Smooth muscle cell (in vitro differentiated cells): ENCODE results near the gene RBP2. TPM values are rescaled to one million over a fixed set of nuclear protein-coding genes. Genes with fewer than 3 reads are reported as not detected.

Source experiments
- DNase-seq: peaks from one replicate; lab custom pipeline; 2025; ENCODE audit not compliant: unreplicated experiment; lab: John Stamatoyannopoulos, UW
- H2AFZ ChIP-seq: fragments of 200-600 bp; sonication (generic); 2 replicates; pipeline ENCODE4 v1.6.0; 2016; ENCODE audit warnings: antibody characterized with exemption, low read depth, mild to moderate bottlenecking
- H3F3A ChIP-seq: fragments of 200-600 bp; sonication (generic); 2 replicates; pipeline ENCODE4 v1.6.0; 2017; ENCODE audit warnings: antibody characterized with exemption, low read depth
- H3K27ac ChIP-seq: fragments of 200-600 bp; sonication (generic); 2 replicates; pipeline ENCODE4 v1.5.1; 2016; ENCODE audit warnings: low read depth, mild to moderate bottlenecking
- H3K27me3 ChIP-seq: fragments of 200-600 bp; sonication (generic); 2 replicates; pipeline ENCODE4 v1.6.1; 2016; ENCODE audit warnings: low read depth, mild to moderate bottlenecking
- H3K36me3 ChIP-seq: fragments of 200-600 bp; sonication (generic); 2 replicates; pipeline ENCODE4 v1.5.1; 2016; ENCODE audit warnings: low read depth
- H3K4me1 ChIP-seq: fragments of 200-600 bp; sonication (generic); 2 replicates; pipeline ENCODE4 v1.5.1; 2016; ENCODE audit warnings: low read depth
- H3K4me2 ChIP-seq: fragments of 200-600 bp; sonication (generic); 2 replicates; pipeline ENCODE4 v1.6.0; 2016; ENCODE audit warnings: mild to moderate bottlenecking
- H3K4me3 ChIP-seq: fragments of 200-600 bp; sonication (generic); 2 replicates; pipeline ENCODE4 v1.5.1; 2016; ENCODE audit warnings: mild to moderate bottlenecking
- H3K79me2 ChIP-seq: fragments of 200-600 bp; sonication (generic); 2 replicates; pipeline ENCODE4 v1.6.0; 2016; ENCODE audit warnings: low read depth, mild to moderate bottlenecking
- H3K9ac ChIP-seq: fragments of 200-600 bp; sonication (generic); 2 replicates; pipeline ENCODE4 v1.6.0; 2016; ENCODE audit warnings: low read depth
- H3K9me3 ChIP-seq: fragments of 200-600 bp; sonication (generic); replicated peaks from 2 replicates; pipeline ENCODE4 v1.5.1; 2016; ENCODE audit warnings: low read depth
- H4K20me1 ChIP-seq: fragments of 200-600 bp; sonication (generic); 2 replicates; pipeline ENCODE4 v1.6.0; 2016; ENCODE audit warnings: low read depth
- WGBS: methylation state at CpG from one replicate; pipeline ENCODE4 v1.1.7; 2016; ENCODE audit warnings: low lambda C conversion rate; 5-methylcytosine and 5-hydroxymethylcytosine counted together
- polyA plus RNA-seq: library from polyadenylated mRNA; unstranded; fragments of >200 nt; fragmentation: Nextera tagmentation; extraction: Ambion mirVana; gene quantifications from 2 replicates; pipeline ENCODE4 v1.2.1, GENCODE V29; 2016
- total RNA-seq: library from RNA; depleted of rRNA; stranded (reverse); fragments of >200 nt; gene quantifications from 2 replicates; pipeline ENCODE4 v1.2.3, GENCODE V29; 2014
- TF ChIP-seq, protein P1 (sequence below): fragments of 200-600 bp; sonication (generic); IDR thresholded peaks from 2 replicates; pipeline ENCODE4 v1.5.1; 2017; ENCODE audit warnings: borderline replicate concordance, mild to moderate bottlenecking, antibody characterized with exemption; ENCODE audit not compliant: insufficient read depth, poor library complexity, severe bottlenecking

Gene RBP2
- total and polyA plus RNA-seq, 2 experiments from 2014 or later, result not detected

DNA sequence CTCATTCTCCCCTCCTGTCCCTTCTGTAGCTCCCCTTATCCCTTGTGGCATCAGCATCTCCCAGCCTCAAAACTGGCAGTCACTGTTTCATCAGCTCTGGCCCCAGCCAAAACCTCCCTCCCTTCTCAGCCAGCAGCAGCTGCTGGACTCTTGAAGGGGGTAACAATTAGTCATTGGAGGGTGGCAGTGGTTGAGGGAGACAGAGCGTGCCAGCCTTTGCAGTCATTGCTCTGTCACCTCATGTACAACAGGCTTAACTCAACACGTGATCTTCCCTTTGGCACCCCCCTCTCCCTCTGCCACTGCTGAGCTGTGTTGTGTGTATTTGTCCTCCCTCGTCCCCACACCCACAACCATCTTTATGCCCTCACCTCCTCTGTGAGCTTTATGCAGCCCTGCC, 28.2 kb downstream of the RBP2 start:
- Histone ChIP-seq H3F3A (no peaks in the 10 kb centered on the region), H3K27me3 (no peaks in the 10 kb centered on the region), H4K20me1 (no peaks in the 10 kb centered on the region), H3K4me1 (no peaks in the 10 kb centered on the region), H3K4me3 (no peak overlapping the region), H2AFZ (no peak overlapping the region), H3K4me2 (no peak overlapping the region), H3K9me3 (no peaks in the 10 kb centered on the region), H3K79me2 (no peaks in the 10 kb centered on the region), H3K9ac (no peak overlapping the region), H3K36me3 (no peaks in the 10 kb centered on the region), H3K27ac (no peak overlapping the region)
- DNase-seq, result no peak
- TF ChIP-seq, protein P1, sequence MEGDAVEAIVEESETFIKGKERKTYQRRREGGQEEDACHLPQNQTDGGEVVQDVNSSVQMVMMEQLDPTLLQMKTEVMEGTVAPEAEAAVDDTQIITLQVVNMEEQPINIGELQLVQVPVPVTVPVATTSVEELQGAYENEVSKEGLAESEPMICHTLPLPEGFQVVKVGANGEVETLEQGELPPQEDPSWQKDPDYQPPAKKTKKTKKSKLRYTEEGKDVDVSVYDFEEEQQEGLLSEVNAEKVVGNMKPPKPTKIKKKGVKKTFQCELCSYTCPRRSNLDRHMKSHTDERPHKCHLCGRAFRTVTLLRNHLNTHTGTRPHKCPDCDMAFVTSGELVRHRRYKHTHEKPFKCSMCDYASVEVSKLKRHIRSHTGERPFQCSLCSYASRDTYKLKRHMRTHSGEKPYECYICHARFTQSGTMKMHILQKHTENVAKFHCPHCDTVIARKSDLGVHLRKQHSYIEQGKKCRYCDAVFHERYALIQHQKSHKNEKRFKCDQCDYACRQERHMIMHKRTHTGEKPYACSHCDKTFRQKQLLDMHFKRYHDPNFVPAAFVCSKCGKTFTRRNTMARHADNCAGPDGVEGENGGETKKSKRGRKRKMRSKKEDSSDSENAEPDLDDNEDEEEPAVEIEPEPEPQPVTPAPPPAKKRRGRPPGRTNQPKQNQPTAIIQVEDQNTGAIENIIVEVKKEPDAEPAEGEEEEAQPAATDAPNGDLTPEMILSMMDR, result no peak
- 82% methylated on average over 3 of the region's 3 CpGs for WGBS

DNA sequence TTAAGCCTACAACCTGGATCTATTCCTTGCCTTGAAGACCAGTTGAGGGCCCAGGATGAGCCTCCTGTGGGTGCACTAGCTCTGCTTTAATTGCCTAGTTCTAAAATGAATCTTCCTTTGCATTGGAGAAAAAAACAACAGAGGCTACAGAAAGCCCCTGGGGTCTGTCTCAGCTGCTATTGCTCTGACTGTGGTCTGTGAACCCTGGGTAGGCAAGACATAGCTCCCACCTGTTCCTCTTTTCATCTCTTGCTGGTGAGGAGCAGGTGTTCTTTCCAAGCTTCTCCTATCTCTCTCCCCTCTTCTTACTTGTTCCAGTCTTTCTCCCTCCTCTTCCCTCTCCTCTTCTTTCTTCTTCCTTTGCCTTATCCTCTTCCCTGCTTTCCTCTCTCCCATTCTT, 28.8 kb downstream of the RBP2 start:
- Histone ChIP-seq H3K9ac (no peak overlapping the region), H3K36me3 (no peaks in the 10 kb centered on the region), H3K79me2 (no peaks in the 10 kb centered on the region), H3F3A (no peaks in the 10 kb centered on the region), H3K9me3 (no peaks in the 10 kb centered on the region), H3K4me1 (no peaks in the 10 kb centered on the region), H3K27ac (no peak overlapping the region), H4K20me1 (no peaks in the 10 kb centered on the region), H3K4me2 (no peak overlapping the region), H2AFZ (no peak overlapping the region), H3K4me3 (no peak overlapping the region), H3K27me3 (no peaks in the 10 kb centered on the region)
- TF ChIP-seq, protein P1, result no peak
- DNase-seq, result no peak

DNA sequence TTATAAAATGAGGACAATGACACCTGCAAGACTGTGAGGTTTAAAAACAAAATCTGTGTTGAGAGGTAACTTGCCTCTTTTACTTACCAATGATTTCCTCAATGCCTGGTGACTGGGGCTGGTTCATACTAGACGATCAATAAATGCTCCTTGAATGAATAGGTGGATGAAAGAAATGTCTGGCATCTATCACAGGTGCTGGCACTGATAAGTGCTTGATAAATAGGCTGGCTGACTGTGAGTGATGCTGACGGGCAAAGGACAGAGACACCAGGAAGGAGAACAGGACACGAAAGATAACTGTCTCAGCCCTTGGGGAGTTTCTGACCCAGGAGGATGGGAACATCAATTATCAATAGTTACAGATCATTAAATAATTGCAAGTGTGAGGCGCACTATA, 31.9 kb downstream of the RBP2 start:
- TF ChIP-seq, protein P1, result no peak
- no peak overlapping the region for H3K27ac ChIP-seq
- H2AFZ ChIP-seq, result no peak overlapping the region
- no peaks in the 10 kb centered on the region for H3K79me2 ChIP-seq
- DNase-seq, result no peak
- 89% methylated on average over 4 of the region's 4 CpGs for WGBS
- no peaks in the 10 kb centered on the region for H3K9me3 ChIP-seq
- H3K27me3 ChIP-seq, result no peaks in the 10 kb centered on the region
- no peaks in the 10 kb centered on the region for H4K20me1 ChIP-seq
- no peaks in the 10 kb centered on the region for H3K4me1 ChIP-seq
- H3F3A ChIP-seq, result no peaks in the 10 kb centered on the region
- H3K36me3 ChIP-seq, result no peaks in the 10 kb centered on the region
- no peak overlapping the region for H3K4me3 ChIP-seq
- no peak overlapping the region for H3K4me2 ChIP-seq
- H3K9ac ChIP-seq, result no peak overlapping the region

DNA sequence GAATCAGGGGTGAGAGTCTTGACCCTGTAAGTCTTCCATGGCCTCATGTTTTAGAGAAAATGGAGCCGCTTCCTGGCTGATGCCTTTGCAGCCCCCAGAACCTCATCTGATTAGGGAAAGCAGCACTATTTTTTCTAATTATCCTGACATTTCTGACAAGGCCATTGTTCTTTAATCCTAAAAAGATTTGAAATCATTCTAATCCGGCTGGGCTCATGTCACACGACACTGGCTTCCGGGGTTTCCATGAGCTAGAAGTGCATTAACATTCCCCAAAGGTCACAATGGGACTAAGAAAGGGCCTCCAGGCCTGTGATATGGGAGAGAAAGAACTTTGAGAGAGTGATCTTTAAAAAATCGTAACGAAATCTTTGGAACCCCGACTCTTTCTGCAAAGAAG, 33.1 kb downstream of the RBP2 start:
- no peak overlapping the region for H3K27ac ChIP-seq
- H3K4me1 ChIP-seq, result no peaks in the 10 kb centered on the region
- no peak overlapping the region for H3K9ac ChIP-seq
- no peaks in the 10 kb centered on the region for H3K27me3 ChIP-seq
- no peaks in the 10 kb centered on the region for H4K20me1 ChIP-seq
- no peaks in the 10 kb centered on the region for H3K9me3 ChIP-seq
- H3K36me3 ChIP-seq, result no peaks in the 10 kb centered on the region
- H3K79me2 ChIP-seq, result no peaks in the 10 kb centered on the region
- no peak overlapping the region for H3K4me2 ChIP-seq
- WGBS, result 95% methylated on average over 7 of the region's 7 CpGs
- no peak for DNase-seq
- H3F3A ChIP-seq, result no peaks in the 10 kb centered on the region
- no peak overlapping the region for H2AFZ ChIP-seq
- TF ChIP-seq, protein P1, result no peak
- H3K4me3 ChIP-seq, result no peak overlapping the region
